Naive B cell (primary cell): Measurements from ENCODE around the gene RGS6. TPM values are rescaled to one million over a fixed set of nuclear protein-coding genes. Genes with fewer than 3 reads are reported as not detected.

Experiments
- ATAC-seq, 2 donors: fragments of 150-1000 bp; cut with Tn5 transposase; 2 replicates each; pipeline ENCODE4 v1.10.0; 2021; ENCODE audit warnings: low read depth in 2 of 2, mild to moderate bottlenecking in 2 of 2, moderate library complexity in 2 of 2
- DNase-seq: peaks from one replicate; pipeline ENCODE4 v3.0.0; 2022
- H3K27ac Mint-ChIP-seq, 6 donors: one replicate each; pipeline ENCODE4 v1.8.0; 2020 to 2022; ENCODE audit warnings: mild to moderate bottlenecking in 6 of 6, mixed read lengths in 6 of 6, moderate library complexity in 5 of 6, inconsistent platforms in 2 of 6
- H3K27me3 Mint-ChIP-seq, 3 donors: one replicate each; pipeline ENCODE4 v1.8.0; 2021 to 2022; ENCODE audit warnings: mixed read lengths in 3 of 3, mild to moderate bottlenecking in 1 of 3
- H3K36me3 Mint-ChIP-seq, 2 donors: one replicate each; pipeline ENCODE4 v1.8.0; 2020 to 2022; ENCODE audit warnings: mixed read lengths in 2 of 2, inconsistent platforms in 1 of 2, mild to moderate bottlenecking in 1 of 2
- H3K4me1 Mint-ChIP-seq, 3 donors: one replicate each; pipeline ENCODE4 v1.8.0; 2020 to 2022; ENCODE audit warnings: mixed read lengths in 3 of 3, inconsistent platforms in 1 of 3, mild to moderate bottlenecking in 1 of 3, moderate library complexity in 1 of 3
- H3K4me3 Mint-ChIP-seq, 8 donors: one replicate each; pipeline ENCODE4 v1.8.0; 2020 to 2022; ENCODE audit warnings: mild to moderate bottlenecking in 8 of 8, mixed read lengths in 8 of 8, moderate library complexity in 8 of 8, inconsistent platforms in 2 of 8
- H3K9me3 Mint-ChIP-seq, 7 donors: one replicate each; pipeline ENCODE4 v1.8.0; 2020 to 2022; ENCODE audit warnings: mixed read lengths in 7 of 7, mild to moderate bottlenecking in 5 of 7, inconsistent platforms in 2 of 7, moderate library complexity in 1 of 7
- polyA plus RNA-seq, 6 donors: library from polyadenylated mRNA; unstranded; fragments of 300-500 nt; fragmentation: Illumina TruSeq; gene quantifications; one replicate each; pipeline ENCODE4 v1.2.3, GENCODE V29; 2021; ENCODE audit warnings: low read depth in 6 of 6

The RGS6 gene
- polyA plus RNA-seq, 6 donors from 2014 or later: 0.06 to 0.28 (median 0.20) TPM; not detected in 2

- DNase-seq: no peak
- no peak for ATAC-seq
- no peaks in the 10 kb centered on the region for H3K36me3 Mint-ChIP-seq
- H3K27me3 Mint-ChIP-seq: peaks cover 5 to 19% (median 15%) of the 10 kb centered on the region in 3 donors
- H3K9me3 Mint-ChIP-seq: no peaks in the 10 kb centered on the region
- peak overlapping the region in 3 of 8 donors; percentile 18 to 47 (median 28) for H3K4me3 Mint-ChIP-seq
- peak overlapping the region in 2 of 6 donors; percentile 26 to 59 for H3K27ac Mint-ChIP-seq
- H3K4me1 Mint-ChIP-seq: peaks cover 27 to 45% (median 45%) of the 10 kb centered on the region in 3 donors
Measured at GRCh38 chr14:72600551-72601330, 668.5 kb downstream of the RGS6 start.

DNA sequence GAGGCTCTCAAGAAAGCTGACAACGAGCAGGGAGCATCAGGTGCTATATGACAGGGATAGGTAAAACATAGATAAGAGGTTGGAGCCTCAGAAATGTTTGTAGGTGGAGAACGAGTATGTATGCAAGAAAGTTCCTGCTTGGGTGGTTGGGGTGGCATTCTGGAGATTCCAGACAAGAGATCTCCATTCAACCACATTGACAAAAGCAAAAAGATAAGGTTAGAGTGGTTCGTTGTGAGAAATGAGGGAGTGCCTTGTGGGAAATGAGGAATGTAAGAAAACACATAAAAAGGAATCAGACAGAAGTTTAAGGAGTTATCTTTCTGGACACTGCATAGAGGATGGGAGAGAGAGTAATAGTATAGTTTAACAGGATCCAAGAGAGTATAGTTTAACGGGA is 671.4 kb downstream of the RGS6 start:
- peaks cover 0 to 5% (median 0%) of the 10 kb centered on the region in 7 donors for H3K9me3 Mint-ChIP-seq
- peaks cover 22 to 28% (median 23%) of the 10 kb centered on the region in 3 donors for H3K4me1 Mint-ChIP-seq
- no peak overlapping the region for H3K4me3 Mint-ChIP-seq
- peaks cover 5 to 19% (median 11%) of the 10 kb centered on the region in 3 donors for H3K27me3 Mint-ChIP-seq
- no peak for DNase-seq
- H3K27ac Mint-ChIP-seq: no peak overlapping the region
- no peaks in the 10 kb centered on the region for H3K36me3 Mint-ChIP-seq
- no peak for ATAC-seq

GRCh38 chr14:72604133-72604532 is 671.9 kb downstream of the RGS6 start:
- Mint-ChIP-seq H3K4me1 (peaks cover 17 to 32% (median 27%) of the 10 kb centered on the region in 3 donors), H3K4me3 (no peak overlapping the region), H3K27me3 (peaks cover 5 to 19% (median 11%) of the 10 kb centered on the region in 3 donors), H3K9me3 (peaks cover 0 to 5% (median 0%) of the 10 kb centered on the region in 7 donors), H3K36me3 (no peaks in the 10 kb centered on the region), H3K27ac (no peak overlapping the region)
- DNase-seq: no peak
- no peak for ATAC-seq

DNA sequence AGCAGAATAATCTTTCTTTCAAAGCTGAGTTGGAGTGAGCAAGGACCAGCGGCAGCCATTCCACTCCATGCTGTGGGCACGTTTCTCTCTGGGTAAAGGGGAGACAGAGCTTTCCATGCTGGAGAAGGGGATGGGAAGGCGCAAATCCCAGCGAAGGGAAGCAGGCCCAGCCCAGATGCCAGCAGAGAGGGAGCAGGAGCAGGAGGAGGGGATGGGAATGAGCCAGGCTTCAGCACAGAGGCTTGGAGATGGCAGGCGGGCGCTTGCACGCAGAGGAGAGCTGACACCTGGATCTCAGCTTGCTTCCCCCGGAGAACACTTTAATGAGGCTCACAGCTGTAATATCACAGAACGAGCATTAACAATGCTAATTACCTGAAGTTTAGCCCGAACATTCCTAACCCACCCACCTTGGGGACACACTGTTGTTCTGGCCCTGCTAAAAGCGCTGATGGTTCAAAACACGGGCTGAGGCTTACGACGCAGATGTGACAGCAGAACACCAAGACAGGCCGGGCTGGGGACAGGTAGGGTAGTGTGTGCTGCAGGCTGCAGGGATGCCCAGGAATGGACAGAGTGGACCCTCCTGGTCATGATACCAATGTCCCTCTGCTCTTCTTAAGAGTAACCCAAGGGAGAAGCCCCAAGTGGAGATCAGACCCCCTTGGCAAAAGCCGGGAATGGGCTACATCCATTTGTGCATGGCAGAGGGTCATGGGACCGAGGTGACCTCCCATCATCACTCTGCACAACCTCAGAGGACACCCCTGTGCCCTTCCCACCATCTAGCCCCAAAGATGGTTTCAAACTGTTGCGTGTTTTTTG is 673.1 kb downstream of the RGS6 start:
- peak overlapping the region in 1 of 6 donors; percentile 42 for H3K27ac Mint-ChIP-seq

DNA sequence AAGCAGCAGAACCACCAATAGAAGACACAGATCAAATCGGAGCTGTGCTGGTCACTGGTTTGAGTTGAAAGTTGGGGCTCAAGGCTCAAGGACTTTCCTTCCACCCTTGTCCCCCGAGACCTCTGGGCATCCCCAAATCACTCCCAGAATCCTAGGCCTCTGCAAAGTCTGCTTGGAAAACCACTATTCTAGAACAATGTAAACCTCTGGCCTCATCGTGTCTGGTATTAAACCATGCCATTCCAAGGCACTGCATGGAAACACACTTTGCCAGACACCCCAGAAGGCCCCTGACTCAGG is 673.6 kb downstream of the RGS6 start:
- Mint-ChIP-seq H3K4me1 (peaks cover 3 to 23% (median 22%) of the 10 kb centered on the region in 3 donors), H3K27me3 (peaks cover 5 to 11% (median 9%) of the 10 kb centered on the region in 3 donors), H3K4me3 (no peak overlapping the region), H3K9me3 (peaks cover 0 to 5% (median 0%) of the 10 kb centered on the region in 7 donors), H3K27ac (no peak overlapping the region), H3K36me3 (no peaks in the 10 kb centered on the region)
- no peak for DNase-seq
- no peak for ATAC-seq

More for the DNA sequence above, 673.1 kb downstream of the RGS6 start:
- peaks cover 7 to 28% (median 28%) of the 10 kb centered on the region in 3 donors for H3K4me1 Mint-ChIP-seq
- H3K9me3 Mint-ChIP-seq: peaks cover 0 to 5% (median 0%) of the 10 kb centered on the region in 7 donors
- DNase-seq: no peak
- no peak overlapping the region for H3K4me3 Mint-ChIP-seq
- H3K36me3 Mint-ChIP-seq: no peaks in the 10 kb centered on the region
- peaks cover 5 to 14% (median 11%) of the 10 kb centered on the region in 3 donors for H3K27me3 Mint-ChIP-seq
- ATAC-seq: no peak

- ATAC-seq (no peak), DNase-seq (no peak)
- Mint-ChIP-seq H3K9me3 (peaks cover 0 to 5% (median 0%) of the 10 kb centered on the region in 7 donors), H3K27ac (peak overlapping the region in 2 of 6 donors; percentile 23 to 50), H3K4me1 (peaks cover 0 to 16% (median 15%) of the 10 kb centered on the region in 3 donors), H3K4me3 (no peak overlapping the region), H3K36me3 (no peaks in the 10 kb centered on the region), H3K27me3 (peaks cover 0 to 1% (median 0%) of the 10 kb centered on the region in 3 donors)
Measured at GRCh38 chr14:72606879-72607278, 674.6 kb downstream of the RGS6 start.

DNA sequence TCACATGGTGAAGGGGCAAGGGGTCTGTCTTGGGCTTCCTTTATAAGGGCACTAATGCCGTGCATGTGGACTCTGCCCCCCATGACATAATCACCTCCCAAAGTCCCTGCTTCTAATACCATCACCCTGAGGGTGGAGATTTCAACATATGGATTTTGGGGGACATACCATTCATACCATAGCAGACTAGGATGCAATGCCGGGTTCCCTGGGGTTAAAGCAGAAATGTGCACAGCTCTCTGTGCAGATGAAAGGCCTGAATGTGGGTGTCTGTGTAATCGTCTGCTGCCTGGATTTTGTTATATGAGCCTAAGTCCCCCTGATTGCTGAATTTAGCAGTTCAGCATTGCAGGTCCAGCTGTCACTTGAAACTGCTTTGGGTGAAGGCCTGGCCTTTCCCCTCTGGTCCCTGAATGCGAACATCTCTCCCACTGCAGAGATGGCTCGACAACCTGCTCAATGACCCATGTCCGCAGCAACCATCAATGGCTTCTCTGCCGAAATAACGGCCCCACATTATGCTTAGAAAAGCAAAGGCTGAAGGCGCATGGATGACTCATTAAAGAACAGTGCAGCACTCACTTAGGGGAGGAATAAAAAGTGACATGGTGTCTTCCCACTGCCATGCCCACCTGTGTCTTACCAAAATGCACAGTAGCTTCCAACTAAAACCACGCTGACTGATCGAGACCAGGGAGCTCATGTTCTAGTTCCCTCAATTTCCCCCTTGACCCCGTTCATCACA is 675.3 kb downstream of the RGS6 start:
- ATAC-seq (no peak), DNase-seq (no peak)
- H3K4me1 Mint-ChIP-seq: peaks cover 0 to 20% (median 19%) of the 10 kb centered on the region in 3 donors
- H3K27ac Mint-ChIP-seq: peak overlapping the region in 2 of 6 donors; percentile 46 to 49
- H3K9me3 Mint-ChIP-seq: peaks cover 0 to 5% (median 0%) of the 10 kb centered on the region in 7 donors
- H3K27me3 Mint-ChIP-seq: no peaks in the 10 kb centered on the region
- no peaks in the 10 kb centered on the region for H3K36me3 Mint-ChIP-seq
- H3K4me3 Mint-ChIP-seq: no peak overlapping the region

- peaks cover 0 to under 1% (median 0%) of the 10 kb centered on the region in 3 donors for H3K27me3 Mint-ChIP-seq
- H3K27ac Mint-ChIP-seq: peak overlapping the region in 2 of 6 donors; percentile 41 to 67
- no peak for ATAC-seq
- no peak for DNase-seq
- peaks cover 0 to 5% (median 0%) of the 10 kb centered on the region in 7 donors for H3K9me3 Mint-ChIP-seq
- peaks cover 1 to 27% (median 20%) of the 10 kb centered on the region in 3 donors for H3K4me1 Mint-ChIP-seq
- no peak overlapping the region for H3K4me3 Mint-ChIP-seq
- H3K36me3 Mint-ChIP-seq: no peaks in the 10 kb centered on the region
Measured at GRCh38 chr14:72608391-72609204, 676.4 kb downstream of the RGS6 start.

GRCh38 chr14:72609205-72609916 is 677.1 kb downstream of the RGS6 start:
- Mint-ChIP-seq H3K27me3 (peaks cover 0 to 7% (median 0%) of the 10 kb centered on the region in 3 donors), H3K36me3 (no peaks in the 10 kb centered on the region), H3K9me3 (peaks cover 0 to 5% (median 0%) of the 10 kb centered on the region in 7 donors), H3K4me3 (no peak overlapping the region), H3K27ac (peak overlapping the region in 3 of 6 donors; percentile 33 to 85 (median 59)), H3K4me1 (peaks cover 7 to 33% (median 26%) of the 10 kb centered on the region in 3 donors)
- DNase-seq (no peak), ATAC-seq (no peak)

DNA sequence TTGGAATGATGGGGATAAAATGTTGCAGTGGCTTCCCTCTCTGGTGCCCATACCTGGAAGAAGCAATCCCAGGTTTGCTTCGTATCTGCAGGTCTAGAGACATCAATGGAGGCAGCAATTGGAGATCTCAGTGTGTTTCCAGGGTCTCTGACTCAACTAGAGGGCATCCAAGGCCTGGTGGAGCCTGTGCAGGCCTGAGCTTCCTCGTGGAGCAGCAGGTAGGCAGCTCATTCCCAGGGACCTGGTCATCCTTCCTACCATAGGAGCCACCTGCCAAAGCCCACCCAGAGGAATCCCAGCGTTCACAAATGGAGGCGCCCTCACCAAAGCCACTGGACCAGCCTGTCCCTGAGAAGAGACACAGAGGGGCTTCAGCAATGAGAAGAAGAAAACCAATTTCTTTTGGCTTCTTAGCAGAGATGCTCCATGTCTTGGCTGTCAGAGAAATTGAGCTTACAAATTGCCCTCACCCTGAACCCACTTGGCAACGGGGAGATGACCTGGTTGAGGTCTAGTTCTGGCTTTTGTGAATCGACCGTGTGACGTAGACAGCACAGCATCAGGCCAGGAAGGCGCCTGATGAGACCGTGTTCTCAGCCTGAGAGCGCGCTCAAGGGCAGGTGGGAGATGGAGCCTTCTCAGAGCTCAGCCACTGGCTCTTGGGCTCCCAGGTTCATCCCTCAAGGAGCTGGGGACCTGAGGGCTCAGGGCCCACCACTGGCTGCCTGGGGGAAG is 678.0 kb downstream of the RGS6 start:
- peaks cover 0 to 7% (median 0%) of the 10 kb centered on the region in 3 donors for H3K27me3 Mint-ChIP-seq
- peaks cover 0 to 5% (median 0%) of the 10 kb centered on the region in 7 donors for H3K9me3 Mint-ChIP-seq
- peak overlapping the region in 1 of 6 donors; percentile 26 for H3K27ac Mint-ChIP-seq
- ATAC-seq: no peak
- DNase-seq: no peak
- peaks cover 7 to 39% (median 26%) of the 10 kb centered on the region in 3 donors for H3K4me1 Mint-ChIP-seq
- H3K4me3 Mint-ChIP-seq: no peak overlapping the region
- no peaks in the 10 kb centered on the region for H3K36me3 Mint-ChIP-seq

- no peak overlapping the region for H3K4me3 Mint-ChIP-seq
- peaks cover 0 to 7% (median 0%) of the 10 kb centered on the region in 3 donors for H3K27me3 Mint-ChIP-seq
- ATAC-seq (no peak), DNase-seq (no peak)
- no peak overlapping the region for H3K27ac Mint-ChIP-seq
- peaks cover 0 to 5% (median 0%) of the 10 kb centered on the region in 7 donors for H3K9me3 Mint-ChIP-seq
- H3K36me3 Mint-ChIP-seq: no peaks in the 10 kb centered on the region
- H3K4me1 Mint-ChIP-seq: peaks cover 7 to 42% (median 26%) of the 10 kb centered on the region in 3 donors
Measured at GRCh38 chr14:72610831-72611200, 678.6 kb downstream of the RGS6 start.
